HG02610 (cell line): Measurements from ENCODE around the gene JAM3.
"Not testable (repeated sequence)": the region's sequence is repeated elsewhere in the genome, so short reads cannot be mapped to it uniquely, and the experiment has no call there.

Source experiments
- ATAC-seq: cut with Tn5 transposase; IDR thresholded peaks from one replicate; pipeline ENCODE4 v1.9.1; 2021; ENCODE audit warnings: mild to moderate bottlenecking, moderate library complexity; ENCODE audit not compliant: unreplicated experiment

JAM3 gene

DNA sequence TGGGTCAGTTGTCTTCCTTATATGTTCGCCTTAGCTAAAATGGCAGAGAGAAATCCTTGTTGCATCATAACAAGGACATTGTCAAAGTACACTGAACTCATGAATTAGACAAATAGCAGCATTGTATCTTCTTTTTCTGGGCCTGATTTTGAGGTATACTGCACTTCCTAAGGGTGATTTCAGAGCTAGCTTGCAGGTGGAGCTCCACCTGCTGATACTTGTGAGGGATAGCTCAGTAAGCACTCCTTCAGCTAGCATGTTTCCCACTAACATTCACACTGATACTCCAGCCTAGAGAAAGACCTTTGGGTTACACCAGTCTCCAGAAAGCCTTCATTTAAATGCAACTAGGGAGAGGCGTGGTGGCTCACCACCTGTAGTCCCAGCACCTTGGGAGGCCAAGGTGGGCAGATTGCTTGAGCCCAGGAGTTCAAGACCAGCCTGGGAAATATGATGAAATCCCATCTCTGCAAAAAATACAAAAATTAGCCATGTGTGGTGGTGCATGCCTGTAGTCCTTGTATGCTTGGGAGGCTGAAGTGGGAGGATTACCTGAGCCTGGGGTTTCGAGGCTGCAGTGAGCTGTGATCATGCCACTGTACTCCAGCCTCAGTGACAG is 29.8 kb downstream of the JAM3 start:
- ATAC-seq, result no peak

DNA sequence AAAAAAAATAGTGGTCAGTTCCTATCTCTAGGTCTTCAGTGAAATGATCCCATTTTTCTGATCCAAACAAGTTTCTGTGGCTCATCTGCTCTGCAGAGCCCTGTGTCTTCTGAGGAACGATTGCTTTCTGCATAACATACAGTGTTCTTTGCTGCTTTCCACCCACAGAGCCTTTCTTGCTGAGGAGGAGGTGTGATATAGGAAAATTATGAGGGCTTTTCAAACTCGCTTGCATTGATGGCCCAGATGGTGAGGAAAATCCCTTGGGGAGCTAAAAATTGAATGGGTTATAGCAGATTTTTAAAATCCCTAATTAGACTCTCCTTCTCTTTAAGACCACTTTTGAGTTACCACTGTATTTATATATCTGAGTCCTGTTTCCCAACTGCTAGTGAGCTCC is 31.3 kb downstream of the JAM3 start:
- ATAC-seq, result no peak

DNA sequence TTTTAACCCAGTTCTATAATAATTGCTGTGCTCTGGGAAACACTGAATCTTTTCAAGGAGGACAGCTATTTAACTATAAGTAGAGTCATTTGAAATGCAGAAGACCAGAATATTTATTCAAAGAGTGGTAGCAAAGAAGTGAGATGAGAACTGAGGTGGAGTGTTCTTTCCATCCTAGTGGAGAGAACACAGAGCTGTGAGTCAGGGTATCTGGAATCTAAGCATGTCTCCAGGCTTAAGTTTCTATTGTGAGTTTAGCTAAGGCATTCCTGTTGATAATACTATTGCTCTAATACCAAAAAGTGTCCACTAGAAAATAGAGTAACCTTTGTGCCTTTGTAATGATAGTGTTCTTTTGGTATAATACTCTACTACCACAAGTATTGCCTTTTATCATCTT is 32.4 kb downstream of the JAM3 start:
- ATAC-seq, result no peak

DNA sequence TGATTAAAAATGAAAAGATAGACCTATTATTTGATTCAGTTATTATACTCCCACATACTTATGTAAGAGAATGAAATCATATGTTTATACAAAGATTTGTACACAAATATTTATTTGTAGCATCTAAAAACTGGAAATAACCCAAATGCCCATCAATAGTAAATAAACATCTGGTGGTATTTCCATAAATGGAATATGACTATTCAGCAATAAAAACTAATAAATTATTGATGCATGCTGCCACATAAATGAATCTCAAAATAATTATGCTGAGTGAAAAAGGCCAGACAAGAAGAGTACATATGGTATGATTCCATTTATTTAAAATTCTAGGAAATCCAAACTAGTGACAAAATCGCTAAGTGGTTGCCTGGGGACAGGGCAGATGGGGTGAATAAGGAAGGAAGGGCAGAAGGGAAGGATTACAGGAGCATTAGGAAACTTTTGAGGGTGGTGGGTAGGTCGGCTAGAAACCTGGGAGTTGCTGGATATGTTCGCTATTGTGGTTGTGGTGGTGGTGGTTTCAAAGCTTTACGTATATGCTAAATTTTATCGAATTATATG is 41.5 kb downstream of the JAM3 start:
- no peak for ATAC-seq

DNA sequence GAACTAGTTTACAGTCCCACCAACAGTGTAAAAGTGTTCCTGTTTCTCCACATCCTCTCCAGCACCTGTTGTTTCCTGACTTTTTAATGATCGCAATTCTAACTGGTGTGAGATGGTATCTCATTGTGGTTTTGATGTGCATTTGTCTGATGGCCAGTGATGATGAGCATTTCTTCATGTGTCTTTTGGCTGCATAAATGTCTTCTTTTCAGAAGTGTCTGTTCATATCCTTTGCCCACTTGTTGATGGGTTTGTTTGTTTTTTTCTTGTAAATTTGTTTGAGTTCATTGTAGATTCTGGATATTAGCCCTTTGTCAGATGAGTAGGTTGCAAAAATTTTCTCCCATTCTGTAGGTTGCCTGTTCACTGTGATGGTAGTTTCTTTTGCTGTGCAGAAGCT is 44.9 kb downstream of the JAM3 start:
- not testable (repeated sequence) for ATAC-seq

DNA sequence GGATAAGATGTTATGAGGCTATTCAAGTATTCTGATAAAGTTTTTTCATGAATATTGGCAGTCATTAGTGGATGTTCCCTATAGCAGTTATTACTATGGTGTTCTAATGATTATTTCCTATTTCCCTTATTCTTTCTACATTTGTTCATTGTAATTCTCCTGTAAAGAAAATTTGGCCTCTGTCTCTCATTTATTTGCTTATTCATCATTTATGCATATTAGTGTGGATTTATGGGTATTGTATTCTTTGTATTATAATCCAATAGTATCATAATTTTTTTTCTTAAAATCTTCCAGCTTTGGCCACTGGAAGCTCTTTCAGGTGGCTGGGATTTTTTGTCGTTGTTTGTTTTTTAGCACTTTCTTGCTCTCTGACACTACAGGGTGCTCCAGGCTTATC is 47.3 kb downstream of the JAM3 start:
- ATAC-seq, result no peak

DNA sequence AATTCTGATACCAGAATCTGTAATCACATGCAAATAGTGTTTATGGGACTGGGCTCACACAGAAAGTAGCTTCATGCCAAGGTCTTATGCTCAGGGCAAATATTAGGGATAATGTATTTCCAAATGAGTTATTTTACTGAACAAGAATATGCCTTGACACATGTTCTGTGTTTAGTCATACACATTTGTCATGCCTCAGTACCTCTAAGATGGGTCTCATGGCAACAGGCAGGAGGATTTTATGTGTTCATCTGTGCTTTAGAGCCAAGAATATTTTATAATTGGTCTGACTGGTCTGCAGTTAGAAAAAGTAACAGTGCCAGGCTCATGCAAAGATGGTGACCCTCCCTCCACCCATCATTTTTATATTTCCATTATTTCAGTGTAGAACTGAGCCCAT is 49.1 kb downstream of the JAM3 start:
- ATAC-seq, result no peak

DNA sequence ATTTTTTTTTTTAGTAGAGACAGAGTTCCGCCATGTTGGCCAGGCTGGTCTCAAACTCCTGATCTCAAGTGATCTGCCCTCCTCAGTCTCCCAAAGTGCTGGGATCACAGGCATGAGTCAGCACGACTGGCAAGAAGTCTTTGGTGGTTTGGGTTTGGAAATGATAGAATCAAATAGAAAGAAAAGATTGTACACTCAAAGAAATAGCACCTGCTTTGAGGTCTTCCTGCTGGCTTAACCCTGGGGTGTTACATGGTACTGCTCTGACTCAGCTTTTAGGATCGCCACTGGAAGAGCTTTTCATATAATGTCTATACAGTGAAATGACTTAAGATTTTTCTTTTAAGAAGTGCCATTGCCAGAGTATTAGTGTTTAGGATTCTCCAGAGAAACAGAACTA is 50.2 kb downstream of the JAM3 start:
- no peak for ATAC-seq

DNA sequence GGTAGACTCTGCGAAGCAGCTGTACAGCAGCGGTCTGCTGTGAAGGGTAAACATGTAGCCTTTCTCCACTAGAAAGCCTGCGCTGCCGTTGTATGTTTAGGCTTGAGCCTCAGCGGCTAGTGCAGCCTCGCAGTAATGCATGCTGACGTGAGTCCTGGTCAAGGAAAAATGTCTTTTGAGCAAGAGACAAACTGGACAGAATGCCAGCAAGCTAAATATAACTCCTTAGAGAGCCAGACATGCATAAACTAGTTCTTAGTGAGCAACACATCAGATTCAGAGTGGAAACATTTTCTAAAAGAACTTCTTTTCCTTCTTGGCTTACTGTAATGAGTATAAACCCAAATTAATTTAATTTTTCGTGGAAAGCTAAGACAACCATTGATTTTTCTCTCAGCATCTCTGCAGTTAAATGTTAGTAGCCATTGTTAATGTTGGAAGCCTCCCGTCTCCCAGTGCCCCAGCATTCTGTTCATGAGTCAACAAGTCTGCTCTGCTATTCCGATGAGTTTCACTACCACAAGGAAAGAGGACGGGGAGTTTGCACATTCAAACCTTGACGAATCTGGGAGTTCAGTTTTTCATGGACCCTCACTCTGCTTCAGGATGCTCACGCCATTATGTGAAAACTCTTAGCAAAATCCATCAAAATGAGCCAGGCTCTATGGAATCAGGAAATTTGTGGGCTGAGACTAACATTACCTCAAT is 51.4 kb downstream of the JAM3 start:
- ATAC-seq, result no peak

DNA sequence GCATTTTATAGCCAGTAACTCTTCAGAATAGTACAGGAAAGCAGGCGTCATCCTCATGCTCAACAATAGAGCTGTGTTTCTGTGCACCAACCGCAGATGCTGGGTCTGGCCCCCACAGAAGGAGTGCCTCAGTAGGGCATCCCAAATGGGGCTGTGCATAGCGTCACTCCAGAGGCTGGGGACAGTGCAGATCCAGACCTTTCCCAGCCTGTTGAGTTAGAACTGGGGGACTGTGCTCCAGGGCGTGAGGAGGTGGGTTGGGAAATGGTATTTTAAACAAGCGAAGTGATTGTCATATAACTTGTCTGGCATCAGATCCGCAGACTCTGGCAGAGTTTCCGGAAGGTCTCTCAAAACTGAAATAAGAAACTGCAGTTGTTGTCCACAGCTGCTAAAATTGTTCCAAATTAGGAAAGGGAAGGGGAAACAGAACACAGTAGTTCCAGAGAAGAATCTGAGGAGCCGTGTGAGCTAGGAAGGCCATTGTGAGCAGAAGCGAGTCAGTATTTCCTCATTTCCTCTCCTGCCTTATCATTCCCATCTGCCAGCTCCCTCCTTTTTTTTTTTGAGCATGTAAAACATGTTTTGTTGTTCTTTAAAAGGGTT is 52.2 kb downstream of the JAM3 start:
- ATAC-seq, result no peak

DNA sequence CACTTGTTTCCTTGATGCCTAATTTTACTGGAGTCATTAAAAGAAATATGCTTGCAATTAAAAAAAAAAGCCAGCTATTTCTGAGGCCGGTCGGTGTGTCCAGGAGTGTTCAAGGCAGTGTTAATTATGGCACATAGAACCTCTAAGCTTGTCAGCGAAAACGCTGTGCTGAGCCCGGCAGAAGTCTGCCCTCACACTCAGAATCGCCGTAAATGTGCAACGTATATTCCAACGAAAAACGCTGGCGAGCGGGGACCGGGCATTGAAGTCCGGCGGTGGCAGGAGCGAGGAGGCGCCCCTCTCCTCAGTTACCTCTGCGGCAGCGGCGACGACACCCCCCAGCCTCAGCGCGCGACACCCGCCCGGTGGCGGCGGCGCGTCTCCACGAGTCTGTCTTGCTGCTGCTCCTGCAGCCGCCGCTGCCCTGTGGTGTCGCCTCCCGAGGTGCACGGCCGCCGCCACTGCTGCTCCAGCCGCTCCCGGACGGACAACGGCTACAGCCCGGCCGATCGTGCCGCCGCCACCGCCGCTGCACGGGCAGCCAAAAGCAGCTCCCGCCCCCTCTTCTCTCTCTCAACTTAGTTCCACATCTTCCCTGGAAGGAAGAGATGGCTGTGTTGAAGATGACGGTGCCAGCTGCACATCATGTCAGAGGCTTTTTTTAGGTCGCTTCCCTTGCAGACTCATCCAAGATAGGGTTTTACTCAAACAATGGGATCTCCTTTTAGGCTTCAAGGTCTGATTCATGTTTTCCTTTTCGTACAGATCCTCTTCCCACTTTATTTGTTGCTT is 56.0 kb downstream of the JAM3 start:
- no peak for ATAC-seq

DNA sequence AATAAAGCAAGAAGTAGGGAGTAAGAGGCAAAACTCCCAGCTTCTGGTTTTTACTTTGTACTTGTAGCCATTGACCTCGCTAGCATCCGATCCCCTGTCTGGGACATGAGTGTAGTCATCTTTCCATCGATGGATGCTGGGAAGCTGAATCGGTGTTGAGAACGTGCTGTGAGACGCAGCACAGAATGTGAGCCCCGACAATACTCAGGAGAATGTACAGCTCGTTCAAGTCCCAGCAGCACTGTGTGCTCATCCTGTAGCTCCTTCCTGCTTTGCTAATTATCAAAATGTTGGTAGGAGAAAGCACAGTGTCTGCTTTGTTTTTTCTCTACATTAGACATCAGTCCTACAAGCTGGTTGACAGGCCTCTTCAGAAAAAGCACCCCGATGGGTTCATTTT is 56.6 kb downstream of the JAM3 start:
- no peak for ATAC-seq

DNA sequence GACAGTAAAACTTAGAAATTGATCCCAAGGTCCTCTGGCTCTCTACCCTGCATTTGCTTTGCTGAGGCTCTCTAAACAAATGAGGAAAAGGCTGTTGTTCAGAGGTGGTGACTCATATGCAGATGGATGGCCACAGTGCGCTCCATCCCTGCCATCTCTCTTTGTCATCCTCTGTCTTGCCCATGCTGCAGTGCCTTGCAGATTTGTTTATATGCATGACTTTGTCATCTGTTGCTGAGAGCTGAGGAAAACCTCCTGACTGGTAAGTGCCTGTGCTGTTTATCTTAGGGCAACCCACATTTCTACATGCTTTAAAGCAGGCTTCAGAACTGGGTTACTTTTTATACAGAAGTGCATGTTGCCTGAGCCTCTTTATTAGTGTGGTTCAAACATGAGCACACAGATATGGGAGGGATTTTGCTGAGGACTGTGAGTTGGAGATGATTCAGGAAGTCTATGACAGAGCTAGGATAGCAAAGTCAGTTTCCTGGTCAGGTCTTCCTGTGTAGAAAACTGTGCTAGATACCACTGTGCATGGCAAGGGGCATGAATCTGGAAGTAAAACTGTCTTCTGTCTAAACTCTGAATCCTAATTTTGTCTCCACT is 57.4 kb downstream of the JAM3 start:
- ATAC-seq, result no peak

DNA sequence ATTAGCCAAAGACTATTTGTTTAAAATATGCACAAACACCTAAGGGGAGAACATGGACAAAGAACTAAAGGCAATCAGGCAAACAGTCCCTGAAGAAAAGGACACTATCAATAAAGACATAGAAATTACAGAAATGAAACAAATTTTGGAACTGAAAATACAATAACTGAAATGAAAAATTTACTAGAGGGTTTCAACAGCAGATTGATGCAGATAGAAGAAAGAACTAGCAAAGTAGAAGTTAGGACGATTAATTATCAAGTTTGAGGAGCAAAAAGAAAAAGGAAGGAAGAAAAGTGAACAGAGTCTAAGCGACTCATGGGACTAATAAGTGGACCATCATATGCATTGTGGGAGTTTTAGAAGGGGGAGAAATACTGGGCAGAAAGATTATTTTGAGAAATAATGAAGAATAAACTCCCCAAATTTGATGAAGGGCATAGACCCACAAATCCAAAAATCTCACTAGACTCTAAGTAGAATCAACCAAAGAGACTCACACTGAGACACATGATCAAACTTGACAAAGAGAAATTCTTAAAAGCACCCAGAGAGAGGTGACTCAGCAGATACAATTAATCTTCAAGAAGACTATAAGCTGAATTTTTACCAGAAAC is 62.9 kb downstream of the JAM3 start:
- ATAC-seq, result no peak

DNA sequence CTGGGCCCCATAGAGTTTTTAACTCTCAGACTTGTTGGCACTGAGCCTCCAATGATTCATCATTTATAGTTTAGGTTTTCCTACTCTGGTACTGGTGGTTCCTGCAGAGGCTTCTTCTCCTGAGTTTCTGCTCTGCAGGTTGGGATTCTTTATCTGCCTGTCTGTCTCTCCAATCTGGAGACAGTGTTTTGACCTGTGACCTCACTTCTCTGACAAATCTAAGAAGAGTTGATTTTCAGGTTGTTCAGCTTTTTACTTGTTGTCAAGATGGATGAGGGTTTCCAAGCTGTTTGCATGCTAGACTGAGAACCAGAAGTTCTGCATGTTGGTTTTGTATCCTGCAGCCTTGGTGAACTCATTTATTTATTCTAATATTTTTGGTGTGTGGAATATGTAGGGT is 63.9 kb downstream of the JAM3 start:
- no peak for ATAC-seq

DNA sequence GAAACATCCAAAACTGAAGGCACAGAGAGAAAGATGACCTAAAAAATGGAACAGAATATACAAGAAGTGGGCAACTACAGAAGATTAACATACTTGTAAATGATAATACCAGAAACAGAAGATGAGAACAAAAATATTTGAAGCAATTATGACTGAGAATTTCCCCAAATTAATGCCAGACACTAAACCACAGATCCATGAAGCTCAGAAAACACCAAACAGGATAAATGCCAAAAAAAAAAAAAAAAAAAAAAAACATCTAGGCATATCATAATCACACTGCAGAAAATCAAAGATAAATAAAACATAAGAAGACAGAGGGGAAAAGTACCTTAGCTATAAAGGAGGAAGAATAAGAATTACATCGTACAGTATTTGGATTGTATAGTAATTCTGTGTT is 65.3 kb downstream of the JAM3 start:
- no peak for ATAC-seq

DNA sequence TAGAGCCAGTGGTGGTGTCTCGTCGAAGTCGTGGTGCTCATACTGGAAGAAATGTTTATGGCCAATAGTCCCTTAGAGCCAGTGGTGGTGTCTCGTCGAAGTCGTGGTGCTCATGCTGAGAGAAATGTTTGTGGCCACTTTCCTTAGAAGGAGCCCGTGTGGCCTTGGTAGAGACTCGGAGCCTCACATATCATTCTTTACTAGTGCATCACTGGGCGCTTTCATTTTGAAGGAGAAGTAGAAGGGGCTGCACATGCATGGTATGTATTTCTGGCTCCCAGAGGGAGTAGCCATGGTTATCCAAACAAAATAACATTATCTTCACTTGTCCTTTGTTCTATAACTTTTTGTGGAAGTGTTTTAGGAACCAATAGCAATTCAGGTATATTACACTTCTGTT is 69.5 kb downstream of the JAM3 start:
- ATAC-seq, result no peak

DNA sequence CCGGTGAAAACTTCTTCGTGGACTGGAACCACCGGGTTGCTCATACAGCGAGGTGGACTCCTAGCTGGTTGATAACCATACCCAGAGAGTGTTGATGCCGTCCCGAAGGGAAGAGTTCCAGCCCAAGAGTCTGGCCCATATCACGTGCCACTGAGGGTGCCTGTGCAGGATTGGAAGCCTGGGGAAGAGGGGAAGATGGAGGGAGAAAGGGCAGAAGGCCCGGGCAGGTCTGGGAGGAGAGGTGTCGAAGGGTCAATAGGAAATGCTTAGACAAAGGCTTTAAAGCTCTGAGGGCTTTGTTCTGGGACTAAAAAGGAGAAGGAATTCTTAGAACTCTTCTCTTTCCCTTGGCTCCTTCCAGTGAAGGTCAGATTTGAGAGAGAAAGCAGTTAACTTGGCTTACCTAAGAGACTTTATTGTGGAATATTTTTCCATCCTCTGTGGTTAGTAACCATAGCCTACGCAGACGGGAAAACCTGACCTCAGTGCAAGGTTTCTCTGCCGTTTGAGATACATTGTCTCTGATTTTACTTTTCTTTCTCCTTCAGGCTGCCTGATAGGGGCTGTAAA is 70.5 kb downstream of the JAM3 start:
- ATAC-seq, result no peak

DNA sequence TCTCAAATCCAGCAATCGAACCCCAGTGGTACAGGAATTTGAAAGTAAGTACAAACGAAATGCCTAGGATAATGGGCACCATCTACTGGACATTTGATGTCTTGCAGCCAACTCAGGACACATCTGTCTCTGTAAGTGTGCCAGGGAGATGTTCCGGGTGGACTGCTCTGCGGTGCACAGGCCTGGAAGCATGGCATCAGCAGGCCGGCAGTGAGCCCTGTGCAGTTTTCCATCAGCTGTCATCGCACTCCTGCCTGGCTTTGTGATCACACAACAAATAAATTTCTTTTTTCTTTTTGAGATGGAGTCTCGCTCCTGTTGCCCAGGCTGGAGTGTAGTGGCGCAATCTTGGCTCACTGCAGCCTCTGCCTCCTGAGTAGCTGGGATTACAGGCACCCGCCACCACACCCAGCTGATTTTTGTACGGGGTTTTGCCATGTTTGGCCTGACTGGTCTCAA is 71.0 kb downstream of the JAM3 start:
- no peak for ATAC-seq

DNA sequence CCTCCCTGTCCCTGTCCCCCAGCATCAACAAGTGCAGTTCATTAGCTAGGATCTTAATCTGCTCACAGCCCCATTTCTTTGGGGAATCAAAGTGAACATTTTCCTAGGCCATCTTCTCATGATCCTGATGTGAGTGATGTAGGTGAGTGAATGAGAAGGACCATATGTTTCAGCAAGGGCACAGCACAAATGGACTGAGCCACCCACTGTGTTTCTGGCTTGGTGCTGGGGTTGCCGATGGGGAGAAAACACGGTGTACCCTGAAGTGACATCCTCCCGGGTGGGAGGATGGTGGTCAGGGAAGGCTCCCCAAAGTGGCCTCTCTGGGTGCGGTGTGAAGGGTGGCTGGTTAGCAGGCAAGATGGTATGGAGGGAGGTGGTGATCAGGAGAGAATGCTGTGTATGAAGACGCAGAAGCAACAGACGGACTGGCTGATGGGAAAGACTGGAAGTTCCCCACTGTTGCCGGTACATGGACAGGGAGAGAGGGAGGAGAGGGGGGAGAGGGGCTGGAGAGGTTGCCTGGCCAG is 72.2 kb downstream of the JAM3 start:
- no peak for ATAC-seq
